Gastrocnemius medialis (tissue), 4 donors: ENCODE measurements around the gene DDX3X. TPM values are rescaled to one million over a fixed set of nuclear protein-coding genes. Genes with fewer than 3 reads are reported as not detected.

Source experiments
- ATAC-seq, 2 donors: fragments of 150-250 bp; one replicate each; pipeline ENCODE4 v1.9.1; 2016
- DNase-seq, 2 donors: peaks; one replicate each; pipeline ENCODE4 v3.0.0-alpha.2; 2019
- H3K27ac ChIP-seq, 4 donors: fragments of 200-600 bp; sonication (generic); 1 replicate in 1 of 4; 2 replicates in 3 of 4; pipeline ENCODE4 v1.5.1; 2016 to 2018; ENCODE audit warnings: mild to moderate bottlenecking in 2 of 4, moderate library complexity in 1 of 4
- H3K27me3 ChIP-seq, 3 donors: fragments of 200-600 bp; sonication (generic) in 2 of 3; 1 replicate in 1 of 3; 2 replicates in 2 of 3; pipeline versions ENCODE4 v1.5.1 to v1.6.0; 2016 to 2019; ENCODE audit warnings: mild to moderate bottlenecking in 1 of 3, moderate library complexity in 1 of 3
- H3K36me3 ChIP-seq, 2 donors: fragments of 200-600 bp; sonication (generic) in 1 of 2; one replicate each; pipeline ENCODE4 v1.5.1; 2017 to 2018
- H3K4me1 ChIP-seq, 2 donors: fragments of 200-600 bp; sonication (generic) in 1 of 2; one replicate each; pipeline ENCODE4 v1.5.1; 2016 to 2017; ENCODE audit warnings: mild to moderate bottlenecking in 2 of 2
- H3K4me3 ChIP-seq, 4 donors: fragments of 200-600 bp; sonication (generic) in 3 of 4; 1 replicate in 1 of 4; 2 replicates in 3 of 4; pipeline ENCODE4 v1.5.1; 2016 to 2019; ENCODE audit warnings: mild to moderate bottlenecking in 2 of 4
- H3K9me3 ChIP-seq, 3 donors: fragments of 200-600 bp; sonication (generic) in 2 of 3; 1 replicate in 1 of 3; 2 replicates in 2 of 3; pipeline ENCODE4 v1.5.1; 2016 to 2019
- POLR2A ChIP-seq, 2 donors: fragments of 450-650 bp; IDR thresholded peaks; one replicate each; pipeline ENCODE4 v1.6.1; 2017; ENCODE audit warnings: antibody characterized with exemption in 2 of 2, mild to moderate bottlenecking in 2 of 2, moderate library complexity in 2 of 2
- in situ Hi-C, 4 donors: fragments of 200-750 bp; cut with MboI; loops; one replicate each; pipeline versions ENCODE4 v1.15.0 to v1.8.0; 2017; ENCODE audit warnings: low sequenced_read_pairs in 4 of 4
- intact Hi-C: fragments of 100-400 bp; cut with DNase I; formaldehyde crosslinking; loops from one replicate; pipeline ENCODE4 v1.15.1; 2023; ENCODE audit warnings: low total_unique reads
- total RNA-seq, 4 donors: library from RNA; depleted of rRNA; stranded (reverse); fragments of >200 nt; gene quantifications; one replicate each; pipeline versions ENCODE4 v1.1.0 to v1.2.3, GENCODE V29; 2016
- TF ChIP-seq, protein P1 (sequence below), 5 experiments: fragments of 450-650 bp in 3 of 5; fragments of 200-600 bp in 2 of 5; sonication (generic) in 2 of 5; IDR thresholded peaks in 4 of 5; conservative IDR thresholded peaks in 1 of 5; 1 replicate in 4 of 5; 2 replicates in 1 of 5; pipeline ENCODE4 v1.5.1; 2016 to 2019; ENCODE audit warnings: antibody characterized with exemption in 5 of 5, mild to moderate bottlenecking in 3 of 5, moderate library complexity in 3 of 5

The DDX3X gene
- total RNA-seq, 4 donors from 2014 or later = 196 to 331 (median 272) TPM

DNA sequence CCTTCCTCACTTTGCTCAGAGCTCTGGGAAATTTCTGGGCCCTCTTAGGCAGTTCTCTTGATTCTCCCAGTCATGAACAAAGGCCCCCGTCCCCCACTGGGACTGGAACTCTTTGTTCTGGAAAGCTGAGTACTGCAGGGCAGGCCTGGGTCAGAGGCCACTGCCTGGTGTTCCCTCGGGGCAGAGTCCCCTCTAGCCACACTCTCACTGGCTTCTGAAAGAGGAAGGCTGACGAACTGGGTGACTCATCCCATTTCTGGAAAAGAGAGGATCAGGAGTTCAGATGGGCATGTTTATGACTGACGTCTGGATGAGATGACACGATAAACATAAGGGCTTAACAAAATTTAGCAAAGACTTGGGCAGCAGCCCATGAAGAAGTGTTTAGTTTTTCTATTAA lies 47.7 kb downstream of the DDX3X start:
- H3K27me3 ChIP-seq = peaks cover 0 to 6% (median 0%) of the 10 kb centered on the region in 3 donors
- in situ Hi-C loops (no loop called here), intact Hi-C loops (no loop called here)
- H3K4me3 ChIP-seq = no peak overlapping the region
- H3K4me1 ChIP-seq = no peaks in the 10 kb centered on the region
- H3K9me3 ChIP-seq = no peaks in the 10 kb centered on the region
- DNase-seq (peak; percentile 3 to 33), ATAC-seq (no peak)
- TF ChIP-seq, protein P1, sequence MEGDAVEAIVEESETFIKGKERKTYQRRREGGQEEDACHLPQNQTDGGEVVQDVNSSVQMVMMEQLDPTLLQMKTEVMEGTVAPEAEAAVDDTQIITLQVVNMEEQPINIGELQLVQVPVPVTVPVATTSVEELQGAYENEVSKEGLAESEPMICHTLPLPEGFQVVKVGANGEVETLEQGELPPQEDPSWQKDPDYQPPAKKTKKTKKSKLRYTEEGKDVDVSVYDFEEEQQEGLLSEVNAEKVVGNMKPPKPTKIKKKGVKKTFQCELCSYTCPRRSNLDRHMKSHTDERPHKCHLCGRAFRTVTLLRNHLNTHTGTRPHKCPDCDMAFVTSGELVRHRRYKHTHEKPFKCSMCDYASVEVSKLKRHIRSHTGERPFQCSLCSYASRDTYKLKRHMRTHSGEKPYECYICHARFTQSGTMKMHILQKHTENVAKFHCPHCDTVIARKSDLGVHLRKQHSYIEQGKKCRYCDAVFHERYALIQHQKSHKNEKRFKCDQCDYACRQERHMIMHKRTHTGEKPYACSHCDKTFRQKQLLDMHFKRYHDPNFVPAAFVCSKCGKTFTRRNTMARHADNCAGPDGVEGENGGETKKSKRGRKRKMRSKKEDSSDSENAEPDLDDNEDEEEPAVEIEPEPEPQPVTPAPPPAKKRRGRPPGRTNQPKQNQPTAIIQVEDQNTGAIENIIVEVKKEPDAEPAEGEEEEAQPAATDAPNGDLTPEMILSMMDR (IDR thresholded peaks at IDR 0.05 in 4 of 5, conservative IDR thresholded peaks at IDR 0.05 in 1 of 5) = no peak
- no peak for TF ChIP-seq POLR2A (IDR thresholded peaks at IDR 0.05)
- no peak overlapping the region for H3K27ac ChIP-seq
- H3K36me3 ChIP-seq = no peaks in the 10 kb centered on the region

DNA sequence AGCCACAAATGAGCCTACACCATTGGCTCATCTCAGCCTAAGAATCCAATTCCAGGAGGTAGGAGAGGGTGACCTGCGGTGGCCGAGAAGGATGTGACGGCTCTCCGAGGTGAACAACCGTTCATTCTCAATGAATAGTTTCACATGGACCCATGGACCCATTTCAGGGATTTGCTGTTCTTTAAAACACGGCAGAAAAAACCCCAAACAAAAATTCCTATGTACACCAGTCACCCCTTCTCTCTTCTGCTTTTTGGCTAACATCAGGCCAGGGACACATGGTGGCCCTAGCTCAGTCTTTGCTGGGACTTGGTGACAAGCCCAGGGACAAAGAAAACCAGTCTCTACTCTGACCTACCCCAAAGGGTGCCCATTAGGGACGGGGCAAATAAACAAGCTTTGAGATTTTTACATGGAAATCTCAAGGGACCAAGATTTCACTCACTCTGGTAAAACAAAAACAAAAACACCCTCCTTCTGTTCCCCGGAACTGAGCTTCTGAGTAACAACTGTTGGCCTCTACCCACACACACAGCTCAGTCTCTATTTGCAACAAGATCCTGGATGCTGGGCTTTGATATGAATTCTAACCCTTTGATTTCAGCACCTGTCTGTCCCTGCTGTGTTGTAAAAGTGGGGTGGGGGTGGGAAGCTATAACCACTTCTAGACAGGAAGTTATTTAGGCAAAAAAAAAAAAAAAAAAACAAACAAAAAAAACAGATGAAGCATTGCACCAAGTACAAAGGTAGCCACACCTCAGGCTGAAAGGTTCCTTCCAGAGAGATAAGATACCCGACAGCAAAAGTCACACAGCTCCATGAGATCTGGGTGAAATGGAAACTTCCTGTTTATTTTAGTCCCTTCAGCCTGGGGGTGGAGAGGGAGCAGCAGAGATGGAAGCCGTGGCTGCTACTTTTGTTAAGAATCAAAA lies 49.0 kb downstream of the DDX3X start:
- Histone ChIP-seq H3K36me3 (no peaks in the 10 kb centered on the region), H3K27ac (peak overlapping the region in 1 of 4 donors; percentile 13), H3K27me3 (peaks cover 0 to 6% (median 0%) of the 10 kb centered on the region in 3 donors), H3K4me3 (no peak overlapping the region), H3K9me3 (no peaks in the 10 kb centered on the region), H3K4me1 (no peaks in the 10 kb centered on the region)
- no peak for ATAC-seq
- intact Hi-C loops (no loop called here), in situ Hi-C loops (no loop called here)
- DNase-seq = no peak
- TF ChIP-seq, protein P1 (IDR thresholded peaks at IDR 0.05 in 4 of 5, conservative IDR thresholded peaks at IDR 0.05 in 1 of 5) = no peak
- no peak for TF ChIP-seq POLR2A (IDR thresholded peaks at IDR 0.05)

DNA sequence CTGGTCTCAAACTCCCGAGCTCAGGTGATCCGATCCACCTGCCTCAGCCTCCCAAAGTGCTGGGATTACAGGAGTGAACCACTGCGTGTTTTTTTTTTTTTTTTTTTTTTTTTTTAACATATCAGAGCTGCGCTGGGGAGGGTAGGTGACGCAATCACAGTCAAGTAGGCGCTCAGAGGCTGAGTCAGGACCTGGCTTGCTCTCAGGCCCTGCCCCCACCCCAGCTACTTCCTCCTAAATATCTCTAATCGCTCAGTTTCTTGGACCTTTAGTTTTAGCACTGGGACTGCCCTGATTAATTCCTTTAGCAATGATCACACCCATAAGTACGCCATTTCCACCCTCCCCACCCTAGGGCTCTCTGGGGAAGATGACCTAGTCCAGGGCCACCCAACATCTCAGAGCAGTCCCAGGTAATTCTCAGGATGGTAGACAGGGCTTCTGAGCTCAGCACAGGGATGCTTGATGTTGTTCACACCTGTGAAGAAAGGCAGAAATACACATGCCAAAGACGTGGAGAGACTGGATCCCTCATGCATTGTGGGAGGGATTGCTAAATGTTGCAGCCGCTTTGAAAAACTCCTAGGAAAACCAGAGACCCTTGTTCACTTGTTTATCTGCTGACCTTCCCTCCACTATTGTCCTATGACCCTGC lies 50.2 kb downstream of the DDX3X start:
- H3K4me1 ChIP-seq = no peaks in the 10 kb centered on the region
- H3K27ac ChIP-seq = no peak overlapping the region
- intact Hi-C loops = no loop called here

DNA sequence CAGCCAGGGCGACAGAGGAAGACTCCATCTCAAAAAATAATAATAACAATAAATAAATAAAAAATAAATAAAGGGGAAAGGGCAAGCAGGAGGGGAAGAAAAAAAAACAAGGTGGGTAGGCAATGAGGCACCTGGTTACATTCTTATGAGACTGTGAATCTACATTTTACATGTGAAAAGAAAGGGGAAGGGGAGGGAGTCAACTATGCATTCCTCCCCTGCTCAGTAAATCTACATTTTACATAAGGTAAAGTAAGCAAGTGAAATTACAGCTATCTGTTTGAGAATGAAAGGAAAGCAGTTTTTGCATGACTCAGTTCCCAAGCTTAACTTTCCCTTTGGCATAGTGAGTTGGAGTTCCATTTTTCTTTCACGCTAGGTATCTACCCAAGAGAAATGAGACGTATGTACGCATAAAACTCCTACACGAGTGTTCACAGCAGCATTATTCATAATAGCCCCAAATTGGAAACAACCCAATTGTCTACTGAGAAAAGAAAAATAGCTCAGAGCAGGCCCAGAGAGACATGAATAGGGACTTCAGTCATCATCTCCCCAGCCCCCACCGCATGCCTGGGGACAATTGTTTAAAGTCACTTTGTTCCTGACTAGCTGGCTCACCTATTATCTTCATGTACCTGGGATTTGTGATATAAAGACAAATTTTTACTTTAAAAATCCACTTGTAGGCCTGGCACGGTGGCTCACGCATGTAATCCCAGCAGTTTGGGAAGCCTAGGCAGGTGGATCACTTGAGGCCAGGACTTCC lies 52.4 kb downstream of the DDX3X start:
- H3K4me3 ChIP-seq = no peak overlapping the region
- H3K27ac ChIP-seq = no peak overlapping the region
- peaks cover 0 to 6% (median 0%) of the 10 kb centered on the region in 3 donors for H3K27me3 ChIP-seq
- TF ChIP-seq POLR2A (IDR thresholded peaks at IDR 0.05) = no peak
- TF ChIP-seq, protein P1 (IDR thresholded peaks at IDR 0.05 in 4 of 5, conservative IDR thresholded peaks at IDR 0.05 in 1 of 5) = no peak
- ATAC-seq (no peak), DNase-seq (no peak)
- no peaks in the 10 kb centered on the region for H3K4me1 ChIP-seq
- in situ Hi-C loops = no loop called here
- H3K36me3 ChIP-seq = no peaks in the 10 kb centered on the region
- intact Hi-C loops = no loop called here
- no peaks in the 10 kb centered on the region for H3K9me3 ChIP-seq

More for the DNA sequence above, 50.2 kb downstream of the DDX3X start:
- H3K4me3 ChIP-seq = no peak overlapping the region
- TF ChIP-seq, protein P1 (IDR thresholded peaks at IDR 0.05 in 4 of 5, conservative IDR thresholded peaks at IDR 0.05 in 1 of 5) = no peak
- no peak for TF ChIP-seq POLR2A (IDR thresholded peaks at IDR 0.05)
- peaks cover 0 to 6% (median 0%) of the 10 kb centered on the region in 3 donors for H3K27me3 ChIP-seq
- in situ Hi-C loops = no loop called here
- H3K9me3 ChIP-seq = no peaks in the 10 kb centered on the region
- H3K36me3 ChIP-seq = no peaks in the 10 kb centered on the region
- no peak for ATAC-seq
- DNase-seq = peak; percentile 7 to 45
